Kidney (tissue), 22 donors: ENCODE measurements around the gene ITLN1. TPM values are rescaled to one million over a fixed set of nuclear protein-coding genes. Genes with fewer than 3 reads are reported as not detected.
"Not testable (repeated sequence)": the region's sequence is repeated elsewhere in the genome, so short reads cannot be mapped to it uniquely, and the experiment has no call there.

ENCODE experiments used
- DNase-seq, 5 donors: peaks; one replicate each; pipeline ENCODE4 v3.0.0-alpha.2; 2013 to 2020
- FAIRE-seq: peaks from 2 replicates; lab custom pipeline; 2012; peaks lifted over from hg19 to GRCh38; lab: Jason Lieb, UNC
- H3K27ac ChIP-seq, 2 donors: one replicate each; pipeline ENCODE4 v1.7.0; 2013; ENCODE audit warnings: low read depth in 2 of 2, low read length in 2 of 2, inconsistent platforms in 1 of 2
- H3K27me3 ChIP-seq: one replicate; pipeline ENCODE4 v1.7.1; 2013; ENCODE audit warnings: low read length, inconsistent platforms; ENCODE audit not compliant: control insufficient read depth, insufficient read depth
- H3K36me3 ChIP-seq, 3 donors: one replicate each; pipeline versions ENCODE4 v1.7.0 to v1.7.1; 2013; ENCODE audit warnings: low read length in 3 of 3, control low read depth in 1 of 3, inconsistent platforms in 1 of 3; ENCODE audit not compliant: insufficient read depth in 3 of 3, control insufficient read depth in 2 of 3
- H3K4me1 ChIP-seq, 3 donors: one replicate each; pipeline versions ENCODE4 v1.7.0 to v1.7.1; 2013; ENCODE audit warnings: low read length in 3 of 3, inconsistent platforms in 1 of 3, low read depth in 1 of 3; ENCODE audit not compliant: control insufficient read depth in 2 of 3, insufficient read depth in 2 of 3
- H3K4me3 ChIP-seq, 3 donors: one replicate each; pipeline versions ENCODE4 v1.7.0 to v1.8.1; 2013; ENCODE audit warnings: low read length in 3 of 3, control low read depth in 1 of 3, inconsistent platforms in 1 of 3
- H3K9ac ChIP-seq, 3 donors: one replicate each; pipeline versions ENCODE4 v1.7.0 to v1.7.1; 2013; ENCODE audit warnings: low read length in 3 of 3, control low read depth in 1 of 3, inconsistent platforms in 1 of 3
- H3K9me3 ChIP-seq, 3 donors: one replicate each; pipeline versions ENCODE4 v1.7.0 to v1.7.1; 2013; ENCODE audit warnings: low read length in 3 of 3, control low read depth in 1 of 3, inconsistent platforms in 1 of 3; ENCODE audit not compliant: control insufficient read depth in 2 of 3, insufficient read depth in 1 of 3
- intact Hi-C: fragments of 100-400 bp; cut with DNase I; formaldehyde crosslinking; loops from one replicate; pipeline ENCODE4 v1.11.1; 2022
- long read RNA-seq, 10 donors: library from polyadenylated mRNA in 1 of 10; unstranded in 1 of 10; transcript quantifications; one replicate each; pipeline ENCODE4 v2.0.0 and lab custom pipeline, GENCODE V29; 2021 to 2026
- polyA plus RNA-seq: library from polyadenylated mRNA; stranded (reverse); fragments of 350-450 nt; fragmentation: Illumina TruSeq; extraction: RNeasy Lipid Tissue Mini Kit (QIAGEN cat#74804); gene quantifications from one replicate; pipeline ENCODE4 v1.2.3, GENCODE V29; 2014; ENCODE audit warnings: low read depth, low replicate concordance; ENCODE audit not compliant: insufficient read depth
- total RNA-seq: library from RNA; stranded (reverse); fragmentation: NEBNext Ultra II Directional; extraction: Animal tissue kit (Norgen Biotek cat#: 25700); gene quantifications from one replicate; pipeline ENCODE4 v1.2.1, GENCODE V29; 2021
- TF ChIP-seq, protein P1 (sequence below): IDR thresholded peaks from 3 replicates; pipeline ENCODE4 v1.5.1; 2012; ENCODE audit warnings: mild to moderate bottlenecking, moderate library complexity, borderline replicate concordance; ENCODE audit not compliant: insufficient read depth; ENCODE audit errors: extremely low read depth
- donor health status: control.
- donor health status: control.
- donor health status: control.
- donor health status: control.
- donor health status: control.
- donor health status: DM: yes; HTN: yes; CAD: no.
- donor health status: Normal renal cell carcinoma (clear cell type).

Gene ITLN1
- total RNA-seq, result not detected
- 15.4 TPM for polyA plus RNA-seq
- long read RNA-seq, donor 1, result 0 reads
- long read RNA-seq, donor 2, partial matches to known transcripts, result 0 of 1 reads
- long read RNA-seq, donor 2, other reads (novel, unspliced or antisense), result 0 of 1 reads
- long read RNA-seq, donor 3, partial matches to known transcripts, result 0 of 1 reads
- long read RNA-seq, donor 3, other reads (novel, unspliced or antisense), result 0 of 1 reads
- long read RNA-seq, donor 4, partial matches to known transcripts, result 0 of 2 reads
- long read RNA-seq, donor 4, other reads (novel, unspliced or antisense), result 0 of 2 reads
- long read RNA-seq, donor 5, result 0 reads
- long read RNA-seq, donor 6, partial matches to known transcripts, result 0 of 1 reads
- long read RNA-seq, donor 6, other reads (novel, unspliced or antisense), result 0 of 1 reads
- long read RNA-seq, donor 7, result 0 reads
- long read RNA-seq, donor 8, result 0 reads
- long read RNA-seq, donor 9, result 0 reads
- long read RNA-seq, donor 10, partial matches to known transcripts, result 0 of 1 reads
- long read RNA-seq, donor 10, other reads (novel, unspliced or antisense), result 0 of 1 reads

DNA sequence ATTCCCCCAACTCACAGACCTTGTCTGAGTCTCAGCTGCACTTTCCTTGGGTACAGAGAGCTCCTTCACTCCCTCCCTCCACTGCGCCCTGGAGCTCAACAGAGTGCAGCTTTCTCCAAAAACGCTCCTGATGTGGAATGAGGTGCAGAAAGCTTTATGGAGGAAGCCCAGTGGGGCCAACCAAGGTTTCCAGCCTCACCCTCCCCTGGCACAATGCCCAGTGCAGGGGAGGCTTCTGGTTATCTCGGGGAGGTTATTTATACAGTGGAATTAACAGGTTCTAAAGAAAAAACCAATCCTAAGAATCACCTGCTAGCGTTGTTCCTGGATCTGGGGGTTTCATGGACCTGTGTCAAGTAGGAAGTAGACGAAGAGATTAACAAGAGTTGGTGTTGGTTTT, at the start of gene ITLN1:
Gene ITLN1 (minus strand): TSS at position 139 of the 400 bp plus-strand sequence. CDS start 303 bp downstream, outside the sequence.
- DNase-seq (no peak), FAIRE-seq (no peak)
- Histone ChIP-seq H3K4me1 (no peaks in the 10 kb centered on the region), H3K9ac (no peak within 1 kb of the TSS), H3K9me3 (no peaks in the 10 kb centered on the region), H3K36me3 (no peaks in the 10 kb centered on the region), H3K27ac (no peak within 1 kb of the TSS), H3K4me3 (no peak within 1 kb of the TSS), H3K27me3 (no peaks in the 10 kb centered on the region)
- TF ChIP-seq, protein P1, sequence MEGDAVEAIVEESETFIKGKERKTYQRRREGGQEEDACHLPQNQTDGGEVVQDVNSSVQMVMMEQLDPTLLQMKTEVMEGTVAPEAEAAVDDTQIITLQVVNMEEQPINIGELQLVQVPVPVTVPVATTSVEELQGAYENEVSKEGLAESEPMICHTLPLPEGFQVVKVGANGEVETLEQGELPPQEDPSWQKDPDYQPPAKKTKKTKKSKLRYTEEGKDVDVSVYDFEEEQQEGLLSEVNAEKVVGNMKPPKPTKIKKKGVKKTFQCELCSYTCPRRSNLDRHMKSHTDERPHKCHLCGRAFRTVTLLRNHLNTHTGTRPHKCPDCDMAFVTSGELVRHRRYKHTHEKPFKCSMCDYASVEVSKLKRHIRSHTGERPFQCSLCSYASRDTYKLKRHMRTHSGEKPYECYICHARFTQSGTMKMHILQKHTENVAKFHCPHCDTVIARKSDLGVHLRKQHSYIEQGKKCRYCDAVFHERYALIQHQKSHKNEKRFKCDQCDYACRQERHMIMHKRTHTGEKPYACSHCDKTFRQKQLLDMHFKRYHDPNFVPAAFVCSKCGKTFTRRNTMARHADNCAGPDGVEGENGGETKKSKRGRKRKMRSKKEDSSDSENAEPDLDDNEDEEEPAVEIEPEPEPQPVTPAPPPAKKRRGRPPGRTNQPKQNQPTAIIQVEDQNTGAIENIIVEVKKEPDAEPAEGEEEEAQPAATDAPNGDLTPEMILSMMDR, result no peak
- intact Hi-C loops, result no loop called here

DNA sequence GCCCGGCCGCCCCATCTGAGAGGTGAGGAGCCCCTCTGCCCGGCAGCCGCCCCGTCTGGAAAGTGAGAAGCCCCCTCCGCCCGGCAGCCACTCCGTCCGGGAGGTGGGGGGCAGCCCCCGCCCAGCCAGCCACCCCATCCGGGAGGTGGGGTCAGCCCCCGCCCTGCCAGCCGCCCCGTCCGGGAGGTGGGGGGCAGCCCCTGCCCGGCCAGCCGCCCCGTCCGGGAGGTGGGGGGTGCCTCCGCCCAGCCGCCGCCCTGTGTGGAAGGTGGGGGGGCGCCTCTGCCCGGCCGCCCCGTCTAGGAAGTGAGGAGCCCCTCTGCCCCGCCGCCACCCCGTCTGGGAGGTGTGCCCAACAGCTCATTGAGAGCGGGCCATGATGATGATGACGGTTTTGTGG, 48.3 kb upstream of the ITLN1 start:
- FAIRE-seq, H3K9me3 ChIP-seq, H3K27me3 ChIP-seq, H3K4me3 ChIP-seq, intact Hi-C loops, H3K4me1 ChIP-seq, H3K27ac ChIP-seq, DNase-seq, H3K9ac ChIP-seq, H3K36me3 ChIP-seq: not testable (repeated sequence)

GRCh38 chr1:160925652-160926244, 40.8 kb upstream of the ITLN1 start:
- TF ChIP-seq, protein P1, result no peak
- no peaks in the 10 kb centered on the region for H3K36me3 ChIP-seq
- intact Hi-C loops, result no loop called here
- peaks cover 0 to 3% (median 0%) of the 10 kb centered on the region in 3 donors for H3K9me3 ChIP-seq
- no peaks in the 10 kb centered on the region for H3K4me1 ChIP-seq
- H3K4me3 ChIP-seq, result no peak overlapping the region
- no peaks in the 10 kb centered on the region for H3K27me3 ChIP-seq
- no peak overlapping the region for H3K9ac ChIP-seq
- no peak for FAIRE-seq
- no peak overlapping the region for H3K27ac ChIP-seq
- no peak for DNase-seq
